Daoy (cell line): ENCODE data around the gene C9orf152. TPM values are rescaled to one million over a fixed set of nuclear protein-coding genes. Genes with fewer than 3 reads are reported as not detected.
A peak's percentile ranks its signal among the peaks of the same experiment; 100 is the strongest.

Experiments used
- DNase-seq: peaks from one replicate; pipeline ENCODE4 v3.0.0-alpha.2; 2015; ENCODE audit warnings: low read depth
- total RNA-seq: library from RNA; depleted of rRNA; stranded (reverse); fragments of >200 nt; shearing (Covaris generic); gene quantifications from 2 replicates; pipeline ENCODE4 v1.2.3, GENCODE V29; 2014

Gene C9orf152
- total RNA-seq, 1 experiment from 2014 or later: not detected

- peak; percentile 45 for DNase-seq
These were observed 27.2 kb downstream of the C9orf152 start for GRCh38 chr9:110180511-110181434.

- no peak for DNase-seq
These were observed 28.2 kb downstream of the C9orf152 start for GRCh38 chr9:110179734-110180133.

GRCh38 chr9:110178281-110178680 is 29.7 kb downstream of the C9orf152 start:
- DNase-seq: no peak

- no peak for DNase-seq
These were observed 32.5 kb downstream of the C9orf152 start for GRCh38 chr9:110175275-110175968.

- no peak for DNase-seq
These were observed 34.7 kb downstream of the C9orf152 start for GRCh38 chr9:110173322-110173642.

GRCh38 chr9:110170357-110171257 is 37.4 kb downstream of the C9orf152 start:
- no peak for DNase-seq

- no peak for DNase-seq
These were observed 39.5 kb downstream of the C9orf152 start for GRCh38 chr9:110168486-110168885.

GRCh38 chr9:110161940-110162339 is 46.0 kb downstream of the C9orf152 start:
- DNase-seq: no peak

- DNase-seq: no peak
These were observed 47.3 kb downstream of the C9orf152 start for GRCh38 chr9:110160685-110161084.

GRCh38 chr9:110160123-110160522 is 47.8 kb downstream of the C9orf152 start:
- DNase-seq: no peak

GRCh38 chr9:110157823-110158664 is 49.9 kb downstream of the C9orf152 start:
- DNase-seq: no peak

- peak; percentile 70 for DNase-seq
These were observed 51.1 kb downstream of the C9orf152 start for GRCh38 chr9:110156902-110157301.

- DNase-seq: no peak
These were observed 51.5 kb downstream of the C9orf152 start for GRCh38 chr9:110156416-110156815.

- no peak for DNase-seq
These were observed 52.2 kb downstream of the C9orf152 start for GRCh38 chr9:110155751-110156150.

GRCh38 chr9:110153431-110153830 is 54.5 kb downstream of the C9orf152 start:
- DNase-seq: no peak

GRCh38 chr9:110152704-110153374 is 55.1 kb downstream of the C9orf152 start:
- peak; percentile 56 for DNase-seq
